Fibroblast of pulmonary artery (primary cell): ENCODE results near the gene SEC23A.

Experiments
- DNase-seq: peaks from one replicate; pipeline ENCODE4 v3.0.0-alpha.2; 2010; ENCODE audit warnings: low read depth
- H3K4me3 ChIP-seq: replicated peaks from 2 replicates; pipeline ENCODE4 v1.5.1; 2011; ENCODE audit warnings: low read depth, mild to moderate bottlenecking, control low read depth, low read length, moderate library complexity
- CTCF ChIP-seq: IDR thresholded peaks from 2 replicates; pipeline ENCODE4 v1.5.1; 2011; ENCODE audit warnings: mild to moderate bottlenecking, control low read depth, low read length, inconsistent platforms; ENCODE audit errors: missing control alignments

Gene SEC23A

GRCh38 chr14:38982837-38983236, 120.2 kb downstream of the SEC23A start:
- DNase-seq = no peak

GRCh38 chr14:38982278-38982677, 120.8 kb downstream of the SEC23A start:
- no peak for TF ChIP-seq CTCF
- H3K4me3 ChIP-seq = no peak overlapping the region
- DNase-seq = no peak

More at GRCh38 chr14:38982837-38983236, 120.2 kb downstream of the SEC23A start:
- no peak overlapping the region for H3K4me3 ChIP-seq
- TF ChIP-seq CTCF = no peak
